ENCODE results near the gene LYSMD3.

LYSMD3 gene

DNA sequence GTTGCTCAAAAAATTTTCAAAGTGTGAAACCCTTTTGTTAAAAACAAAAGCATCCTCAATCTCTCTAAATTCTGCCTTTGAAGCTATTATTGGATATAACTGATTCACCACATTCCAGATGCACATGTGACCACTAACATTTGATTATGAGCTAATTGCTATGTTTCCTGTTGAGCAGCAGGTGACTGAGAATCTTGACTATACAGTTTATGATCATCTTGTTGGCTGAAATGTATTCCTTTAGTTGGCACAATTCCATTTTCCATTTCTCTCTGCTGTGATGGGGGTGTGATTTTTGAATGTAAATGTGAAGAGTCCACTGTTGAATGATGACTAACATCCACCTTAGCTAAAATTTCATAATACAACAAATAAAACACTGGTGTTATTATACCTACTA lies 10.7 kb downstream of the LYSMD3 start:
- DNase-seq (ENCODE audit: low read depth in 2 of 2) = peak in 1 of 2 donors; percentile 31
- no peak overlapping the region for H3K4me3 ChIP-seq (replicated peaks in 1 of 2; ENCODE audit: low read depth in 2 of 2, low read length in 2 of 2)
- TF ChIP-seq, protein P1, sequence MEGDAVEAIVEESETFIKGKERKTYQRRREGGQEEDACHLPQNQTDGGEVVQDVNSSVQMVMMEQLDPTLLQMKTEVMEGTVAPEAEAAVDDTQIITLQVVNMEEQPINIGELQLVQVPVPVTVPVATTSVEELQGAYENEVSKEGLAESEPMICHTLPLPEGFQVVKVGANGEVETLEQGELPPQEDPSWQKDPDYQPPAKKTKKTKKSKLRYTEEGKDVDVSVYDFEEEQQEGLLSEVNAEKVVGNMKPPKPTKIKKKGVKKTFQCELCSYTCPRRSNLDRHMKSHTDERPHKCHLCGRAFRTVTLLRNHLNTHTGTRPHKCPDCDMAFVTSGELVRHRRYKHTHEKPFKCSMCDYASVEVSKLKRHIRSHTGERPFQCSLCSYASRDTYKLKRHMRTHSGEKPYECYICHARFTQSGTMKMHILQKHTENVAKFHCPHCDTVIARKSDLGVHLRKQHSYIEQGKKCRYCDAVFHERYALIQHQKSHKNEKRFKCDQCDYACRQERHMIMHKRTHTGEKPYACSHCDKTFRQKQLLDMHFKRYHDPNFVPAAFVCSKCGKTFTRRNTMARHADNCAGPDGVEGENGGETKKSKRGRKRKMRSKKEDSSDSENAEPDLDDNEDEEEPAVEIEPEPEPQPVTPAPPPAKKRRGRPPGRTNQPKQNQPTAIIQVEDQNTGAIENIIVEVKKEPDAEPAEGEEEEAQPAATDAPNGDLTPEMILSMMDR (IDR thresholded peaks at IDR 0.05; ENCODE audit: low read depth, low read length) = no peak

DNA sequence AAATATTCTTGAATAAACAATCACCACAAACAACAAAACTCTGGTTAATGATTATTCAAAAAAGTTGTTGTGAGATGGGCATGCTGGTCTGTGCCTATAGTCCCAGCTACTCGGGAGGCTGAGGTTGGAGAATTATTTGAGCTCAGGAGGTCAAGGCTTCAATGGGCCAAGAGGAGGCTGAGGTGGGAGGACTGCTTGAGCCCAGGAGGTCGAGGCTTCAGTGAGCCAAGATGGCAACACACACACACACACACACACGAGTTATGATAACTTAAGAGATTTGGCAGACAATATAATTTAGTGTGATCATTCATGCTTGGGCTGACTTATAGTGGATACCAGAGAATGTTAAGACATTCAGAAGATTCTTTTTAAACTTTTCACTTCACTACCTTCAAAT lies 14.9 kb downstream of the LYSMD3 start:
- no peak overlapping the region for H3K4me3 ChIP-seq (replicated peaks in 1 of 2; ENCODE audit: low read depth in 2 of 2, low read length in 2 of 2)
- TF ChIP-seq, protein P1 (IDR thresholded peaks at IDR 0.05; ENCODE audit: low read depth, low read length) = no peak
- no peak for DNase-seq (ENCODE audit: low read depth in 2 of 2)

DNA sequence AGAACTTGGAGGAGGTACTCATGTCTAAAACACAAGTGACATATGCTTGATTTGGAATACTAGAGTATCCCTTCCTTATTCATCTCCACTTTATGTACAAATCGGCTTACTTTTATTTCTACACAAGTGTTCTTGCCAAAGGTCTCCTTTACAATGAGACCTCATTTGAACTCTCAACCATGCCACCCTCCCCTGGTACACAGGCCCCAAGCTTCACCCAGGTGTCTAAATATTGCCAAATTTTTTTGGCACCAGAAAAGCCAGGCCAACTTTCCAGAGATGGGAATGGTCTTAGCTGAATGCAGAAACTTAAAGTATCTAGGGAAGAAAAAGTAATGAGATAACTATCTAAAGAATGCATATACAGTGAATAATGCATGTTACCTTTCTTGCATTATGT lies 18.9 kb downstream of the LYSMD3 start:
- TF ChIP-seq, protein P1 (IDR thresholded peaks at IDR 0.05; ENCODE audit: low read depth, low read length) = no peak
- H3K4me3 ChIP-seq (replicated peaks in 1 of 2; ENCODE audit: low read depth in 2 of 2, low read length in 2 of 2) = no peak overlapping the region
- no peak for DNase-seq (ENCODE audit: low read depth in 2 of 2)

DNA sequence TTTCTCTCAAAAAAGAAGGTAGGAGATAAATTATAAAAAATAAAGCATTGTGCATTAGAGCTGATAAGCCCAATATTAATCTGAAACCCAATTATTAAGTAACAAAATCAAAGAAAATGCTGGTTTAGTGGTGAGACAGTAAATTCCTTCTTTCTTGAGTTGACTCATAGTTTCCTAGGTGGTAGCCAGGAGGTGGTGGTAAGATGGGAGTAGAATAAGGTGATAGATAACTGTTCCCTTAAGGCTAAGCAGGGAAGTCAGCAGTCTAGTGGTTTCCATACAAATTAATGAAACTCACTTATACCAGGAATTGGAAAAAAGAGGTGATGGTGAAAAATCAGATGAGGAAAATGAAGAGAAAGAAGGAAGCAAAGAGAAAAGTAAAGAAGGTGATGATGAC lies 23.2 kb downstream of the LYSMD3 start:
- no peak for DNase-seq (ENCODE audit: low read depth in 2 of 2)
- TF ChIP-seq, protein P1 (IDR thresholded peaks at IDR 0.05; ENCODE audit: low read depth, low read length) = no peak
- no peak overlapping the region for H3K4me3 ChIP-seq (replicated peaks in 1 of 2; ENCODE audit: low read depth in 2 of 2, low read length in 2 of 2)

DNA sequence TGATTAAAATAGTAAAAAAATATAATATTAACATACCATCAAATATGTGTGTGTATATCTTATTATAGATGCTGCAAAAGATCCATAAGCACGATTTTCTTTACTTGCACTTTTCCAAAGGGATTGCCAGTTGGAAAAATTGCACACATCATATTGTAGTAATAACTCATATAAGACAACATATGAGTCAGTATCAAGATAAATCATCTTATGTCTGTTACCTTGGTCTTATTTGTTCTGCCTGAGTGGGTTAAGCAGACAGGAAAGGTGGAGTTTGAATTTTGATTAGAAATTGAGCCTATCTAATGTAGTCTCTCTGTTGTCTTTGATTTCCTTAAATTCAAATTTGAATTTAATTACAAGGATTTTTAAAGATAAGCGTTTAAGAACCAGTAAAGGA lies 24.6 kb downstream of the LYSMD3 start:
- TF ChIP-seq, protein P1 (IDR thresholded peaks at IDR 0.05; ENCODE audit: low read depth, low read length) = no peak
- DNase-seq (ENCODE audit: low read depth in 2 of 2) = no peak
- no peak overlapping the region for H3K4me3 ChIP-seq (replicated peaks in 1 of 2; ENCODE audit: low read depth in 2 of 2, low read length in 2 of 2)

DNA sequence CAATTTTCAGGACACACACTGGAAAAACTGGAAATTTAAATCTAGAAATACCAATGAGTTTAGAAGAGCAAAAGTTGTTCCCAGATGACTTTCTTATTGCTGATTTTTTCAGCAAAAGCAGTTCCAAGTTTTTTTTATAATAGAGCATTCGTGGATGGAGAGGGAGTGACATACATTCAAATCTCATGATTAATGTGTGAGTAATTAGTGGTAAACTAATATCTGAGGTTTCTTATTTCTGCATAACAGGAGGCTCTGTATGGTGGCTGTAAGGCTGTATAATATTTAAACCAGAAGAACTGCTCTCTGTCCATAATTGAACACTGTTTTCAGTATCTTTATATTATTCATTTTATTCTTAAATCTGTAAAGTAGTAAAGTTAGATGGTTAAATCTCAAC lies 25.8 kb downstream of the LYSMD3 start:
- DNase-seq (ENCODE audit: low read depth in 2 of 2) = peak in 1 of 2 donors; percentile 38
- TF ChIP-seq, protein P1 (IDR thresholded peaks at IDR 0.05; ENCODE audit: low read depth, low read length) = no peak
- H3K4me3 ChIP-seq (replicated peaks in 1 of 2; ENCODE audit: low read depth in 2 of 2, low read length in 2 of 2) = no peak overlapping the region

DNA sequence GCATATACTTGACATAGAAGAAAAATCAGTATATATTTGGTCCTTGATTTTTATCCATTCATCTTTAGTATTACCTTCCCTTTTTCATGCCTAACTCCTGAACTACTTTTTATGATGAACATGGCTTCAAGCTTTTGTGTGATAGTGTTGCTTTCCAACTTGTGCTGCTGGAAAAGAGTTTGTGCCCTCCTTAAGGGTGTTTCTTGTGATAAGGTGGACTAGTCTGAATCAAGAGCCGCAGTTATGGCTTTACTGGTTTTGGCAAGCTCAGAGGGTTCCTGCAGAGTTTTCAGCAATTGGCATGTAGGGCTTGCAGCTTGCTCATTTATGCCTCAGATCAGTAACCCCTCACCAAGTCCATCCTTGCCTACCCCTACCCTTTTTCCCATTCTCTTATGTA lies 34.2 kb downstream of the LYSMD3 start:
- DNase-seq (ENCODE audit: low read depth in 2 of 2) = no peak
- TF ChIP-seq, protein P1 (IDR thresholded peaks at IDR 0.05; ENCODE audit: low read depth, low read length) = no peak
- H3K4me3 ChIP-seq (replicated peaks in 1 of 2; ENCODE audit: low read depth in 2 of 2, low read length in 2 of 2) = no peak overlapping the region

Data from cardiac fibroblast (primary cell).